Raji (cell line): ENCODE measurements around the gene ACSF3.

Experiments
- POLR2A ChIP-seq: IDR thresholded peaks from 2 replicates; pipeline ENCODE4 v1.6.1; 2011; ENCODE audit warnings: low read depth, low read length, control low read depth; ENCODE audit not compliant: insufficient read depth

The ACSF3 gene

GRCh38 chr16:89093602-89094251, at the start of gene ACSF3:
ACSF3 (plus strand) TSS chr16:89093852; CDS start chr16:89100682, 6,830 bp downstream.
- peak; percentile 59 for TF ChIP-seq POLR2A

GRCh38 chr16:89044418-89045180, 49.1 kb upstream of the ACSF3 start:
- TF ChIP-seq POLR2A: no peak

- no peak for TF ChIP-seq POLR2A
These were observed 48.4 kb upstream of the ACSF3 start for GRCh38 chr16:89045181-89045815.

GRCh38 chr16:89045881-89046280, 47.8 kb upstream of the ACSF3 start:
- no peak for TF ChIP-seq POLR2A

GRCh38 chr16:89046491-89046890, 47.2 kb upstream of the ACSF3 start:
- TF ChIP-seq POLR2A: no peak

- no peak for TF ChIP-seq POLR2A
These were observed 46.1 kb upstream of the ACSF3 start for GRCh38 chr16:89047331-89048089.

- no peak for TF ChIP-seq POLR2A
These were observed 45.4 kb upstream of the ACSF3 start for GRCh38 chr16:89048090-89048725.

GRCh38 chr16:89048871-89049422, 44.7 kb upstream of the ACSF3 start:
- no peak for TF ChIP-seq POLR2A

- no peak for TF ChIP-seq POLR2A
These were observed 44.1 kb upstream of the ACSF3 start for GRCh38 chr16:89049484-89050118.

GRCh38 chr16:89050119-89050867, 43.4 kb upstream of the ACSF3 start:
- TF ChIP-seq POLR2A: no peak

- TF ChIP-seq POLR2A: no peak
These were observed 42.8 kb upstream of the ACSF3 start for GRCh38 chr16:89050868-89051311.

GRCh38 chr16:89051521-89052166, 42.0 kb upstream of the ACSF3 start:
- TF ChIP-seq POLR2A: no peak

- TF ChIP-seq POLR2A: no peak
These were observed 41.3 kb upstream of the ACSF3 start for GRCh38 chr16:89052191-89052889.
